ENCODE measurements around the gene DUSP8. TPM values are rescaled to one million over a fixed set of nuclear protein-coding genes. Genes with fewer than 3 reads are reported as not detected.

Gene DUSP8
- total RNA-seq, 2 experiments from 2014 or later, result 1.4 to 2.0 TPM

- ATAC-seq, result peak; percentile 17
- ChIA-PET CTCF (interaction anchor here (0.7 to 7.3 kb wide), 9 partner anchors 11 to 103 kb away, joined by 3 to 170 read pairs (median 9); no protein-coding TSS in a partner anchor), POLR2A (interaction anchor here (2.7 kb wide), 1 partner anchor 27 kb away, joined by 11 read pairs; no protein-coding TSS in a partner anchor)
- intact Hi-C loops (cut with micrococcal nuclease), result no loop called here
- H3K27ac Mint-ChIP-seq, result no peak overlapping the region
- no peaks in the 10 kb centered on the region for H3K36me3 Mint-ChIP-seq (ENCODE audit: low read depth)
- no peaks in the 10 kb centered on the region for H3K4me1 Mint-ChIP-seq (ENCODE audit: low read depth)
- TF ChIP-seq CTCF (IDR thresholded peaks at IDR 0.05), result no peak
- DNase-seq, result no peak
- H3K9me3 Mint-ChIP-seq, result no peaks in the 10 kb centered on the region
- no peak overlapping the region for H3K4me3 Mint-ChIP-seq
- H3K27me3 Mint-ChIP-seq, result peaks cover 22% of the 10 kb centered on the region
Measured at GRCh38 chr11:1547467-1548098, 24.5 kb downstream of the DUSP8 start.

GRCh38 chr11:1546536-1547466, 25.3 kb downstream of the DUSP8 start:
- Mint-ChIP-seq H3K4me1 (ENCODE audit: low read depth) (no peaks in the 10 kb centered on the region), H3K4me3 (no peak overlapping the region), H3K27me3 (peaks cover 22% of the 10 kb centered on the region), H3K9me3 (no peaks in the 10 kb centered on the region), H3K36me3 (ENCODE audit: low read depth) (no peaks in the 10 kb centered on the region), H3K27ac (no peak overlapping the region)
- intact Hi-C loops (cut with micrococcal nuclease), result no loop called here
- CTCF ChIA-PET, result interaction anchor here (0.7 to 7.3 kb wide), 26 partner anchors 9 to 147 kb away, joined by 3 to 170 read pairs (median 7); no protein-coding TSS in a partner anchor
- peak; percentile 87 for TF ChIP-seq CTCF (IDR thresholded peaks at IDR 0.05)
- POLR2A ChIA-PET, result interaction anchor here (2.7 kb wide), 1 partner anchor 27 kb away, joined by 11 read pairs; no protein-coding TSS in a partner anchor
- DNase-seq (peak; percentile 60), ATAC-seq (peak; percentile 79)

GRCh38 chr11:1546077-1546535, 26.0 kb downstream of the DUSP8 start:
- peaks cover 22% of the 10 kb centered on the region for H3K27me3 Mint-ChIP-seq
- CTCF ChIA-PET, result interaction anchor here (1.0 to 7.3 kb wide), 18 partner anchors 9 to 148 kb away, joined by 3 to 170 read pairs (median 8); no protein-coding TSS in a partner anchor
- H3K27ac Mint-ChIP-seq, result no peak overlapping the region
- H3K4me1 Mint-ChIP-seq (ENCODE audit: low read depth), result no peaks in the 10 kb centered on the region
- no peaks in the 10 kb centered on the region for H3K9me3 Mint-ChIP-seq
- ATAC-seq, result no peak
- no peak for TF ChIP-seq CTCF (IDR thresholded peaks at IDR 0.05)
- H3K4me3 Mint-ChIP-seq, result no peak overlapping the region
- no peak for DNase-seq
- H3K36me3 Mint-ChIP-seq (ENCODE audit: low read depth), result no peaks in the 10 kb centered on the region
- intact Hi-C loops (cut with micrococcal nuclease), result no loop called here
- POLR2A ChIA-PET, result interaction anchor here (2.7 kb wide), 1 partner anchor 28 kb away, joined by 11 read pairs; no protein-coding TSS in a partner anchor

- H3K27me3 Mint-ChIP-seq, result peaks cover 22% of the 10 kb centered on the region
- no peaks in the 10 kb centered on the region for H3K9me3 Mint-ChIP-seq
- DNase-seq, result no peak
- CTCF ChIA-PET, result interaction anchor here (1.5 to 7.3 kb wide), 3 partner anchors 29 to 92 kb away, joined by 5 to 170 read pairs (median 11); no protein-coding TSS in a partner anchor
- no peak for ATAC-seq
- H3K4me3 Mint-ChIP-seq, result no peak overlapping the region
- POLR2A ChIA-PET, result no interaction called here
- intact Hi-C loops (cut with micrococcal nuclease), result no loop called here
- no peaks in the 10 kb centered on the region for H3K4me1 Mint-ChIP-seq (ENCODE audit: low read depth)
- no peak for TF ChIP-seq CTCF (IDR thresholded peaks at IDR 0.05)
- H3K36me3 Mint-ChIP-seq (ENCODE audit: low read depth), result no peaks in the 10 kb centered on the region
- H3K27ac Mint-ChIP-seq, result no peak overlapping the region
Measured at GRCh38 chr11:1545432-1545831, 26.6 kb downstream of the DUSP8 start.
